Mucosa of stomach (tissue), 1 donor: ENCODE results near the gene TMEM132C.
"Not testable (repeated sequence)": the region's sequence is repeated elsewhere in the genome, so short reads cannot be mapped to it uniquely, and the experiment has no call there.

ENCODE experiments used
- H3K27me3 ChIP-seq: one replicate; pipeline ENCODE4 v1.7.0; 2013; ENCODE audit warnings: mild to moderate bottlenecking, low read length; ENCODE audit not compliant: control insufficient read depth, insufficient read depth
- H3K36me3 ChIP-seq: one replicate; pipeline ENCODE4 v1.7.0; 2013; ENCODE audit warnings: low read length; ENCODE audit not compliant: control insufficient read depth, insufficient read depth
- H3K4me1 ChIP-seq: one replicate; pipeline ENCODE4 v1.7.0; 2013; ENCODE audit warnings: mild to moderate bottlenecking, low read length; ENCODE audit not compliant: control insufficient read depth, insufficient read depth
- H3K4me3 ChIP-seq: one replicate; pipeline ENCODE4 v1.7.0; 2013; ENCODE audit warnings: low read length
- H3K9ac ChIP-seq: one replicate; pipeline ENCODE4 v1.7.0; 2013; ENCODE audit warnings: mild to moderate bottlenecking, low read length, moderate library complexity
- H3K9me3 ChIP-seq: one replicate; pipeline ENCODE4 v1.7.0; 2013; ENCODE audit warnings: mild to moderate bottlenecking, low read length, moderate library complexity; ENCODE audit not compliant: control insufficient read depth
- donor health status: Pancreatic carcinoma.

Gene TMEM132C

GRCh38 chr12:128267131-128267622 is at the start of gene TMEM132C:
TSS of gene TMEM132C (plus strand) at chr12:128267170. CDS start at chr12:128267403, 233 bp downstream.
- Histone ChIP-seq H3K27me3 (peaks cover 52% of the 10 kb centered on the region), H3K9ac (no peak within 1 kb of the TSS), H3K4me3 (no peak within 1 kb of the TSS), H3K36me3 (no peaks in the 10 kb centered on the region), H3K9me3 (no peaks in the 10 kb centered on the region), H3K4me1 (peaks cover 5% of the 10 kb centered on the region)

- Histone ChIP-seq H3K4me1 (no peaks in the 10 kb centered on the region), H3K9ac (no peak overlapping the region), H3K36me3 (no peaks in the 10 kb centered on the region), H3K4me3 (no peak overlapping the region), H3K9me3 (no peaks in the 10 kb centered on the region), H3K27me3 (no peaks in the 10 kb centered on the region)
These were observed 42.7 kb upstream of the TMEM132C start for GRCh38 chr12:128224226-128224625.

GRCh38 chr12:128228581-128228980 is 38.4 kb upstream of the TMEM132C start:
- H3K36me3 ChIP-seq, result no peaks in the 10 kb centered on the region
- no peaks in the 10 kb centered on the region for H3K27me3 ChIP-seq
- H3K9me3 ChIP-seq, result no peaks in the 10 kb centered on the region
- no peaks in the 10 kb centered on the region for H3K4me1 ChIP-seq
- H3K9ac ChIP-seq, result no peak overlapping the region
- no peak overlapping the region for H3K4me3 ChIP-seq

- Histone ChIP-seq H3K9me3 (no peaks in the 10 kb centered on the region), H3K4me3 (no peak overlapping the region), H3K9ac (no peak overlapping the region), H3K27me3 (no peaks in the 10 kb centered on the region), H3K4me1 (no peaks in the 10 kb centered on the region), H3K36me3 (no peaks in the 10 kb centered on the region)
These were observed 31.1 kb upstream of the TMEM132C start for GRCh38 chr12:128235635-128236417.

- Histone ChIP-seq H3K36me3 (no peaks in the 10 kb centered on the region), H3K9ac (no peak overlapping the region), H3K4me3 (no peak overlapping the region), H3K9me3 (no peaks in the 10 kb centered on the region), H3K4me1 (no peaks in the 10 kb centered on the region), H3K27me3 (no peaks in the 10 kb centered on the region)
These were observed 30.4 kb upstream of the TMEM132C start for GRCh38 chr12:128236525-128236924.

- H3K9me3 ChIP-seq, result no peaks in the 10 kb centered on the region
- H3K36me3 ChIP-seq, result no peaks in the 10 kb centered on the region
- H3K27me3 ChIP-seq, result no peaks in the 10 kb centered on the region
- H3K9ac ChIP-seq, result no peak overlapping the region
- no peak overlapping the region for H3K4me3 ChIP-seq
- no peaks in the 10 kb centered on the region for H3K4me1 ChIP-seq
These were observed 26.2 kb upstream of the TMEM132C start for GRCh38 chr12:128240745-128241144.

- no peaks in the 10 kb centered on the region for H3K9me3 ChIP-seq
- no peaks in the 10 kb centered on the region for H3K27me3 ChIP-seq
- H3K4me3 ChIP-seq, result no peak overlapping the region
- no peaks in the 10 kb centered on the region for H3K36me3 ChIP-seq
- H3K4me1 ChIP-seq, result no peaks in the 10 kb centered on the region
- H3K9ac ChIP-seq, result no peak overlapping the region
These were observed 21.8 kb upstream of the TMEM132C start for GRCh38 chr12:128245121-128245520.

GRCh38 chr12:128245905-128246304 is 21.1 kb upstream of the TMEM132C start:
- Histone ChIP-seq H3K4me1 (no peaks in the 10 kb centered on the region), H3K36me3 (no peaks in the 10 kb centered on the region), H3K9ac (no peak overlapping the region), H3K4me3 (no peak overlapping the region), H3K9me3 (no peaks in the 10 kb centered on the region), H3K27me3 (no peaks in the 10 kb centered on the region)

- Histone ChIP-seq H3K9me3 (no peaks in the 10 kb centered on the region), H3K36me3 (no peaks in the 10 kb centered on the region), H3K27me3 (no peaks in the 10 kb centered on the region), H3K4me3 (no peak overlapping the region), H3K4me1 (no peaks in the 10 kb centered on the region), H3K9ac (no peak overlapping the region)
These were observed 16.9 kb upstream of the TMEM132C start for GRCh38 chr12:128250096-128250495.

GRCh38 chr12:128253829-128254228 is 13.1 kb upstream of the TMEM132C start:
- H3K4me3 ChIP-seq, H3K36me3 ChIP-seq, H3K9ac ChIP-seq, H3K9me3 ChIP-seq, H3K4me1 ChIP-seq, H3K27me3 ChIP-seq: not testable (repeated sequence)

- H3K4me1 ChIP-seq, result no peaks in the 10 kb centered on the region
- H3K4me3 ChIP-seq, result no peak overlapping the region
- no peaks in the 10 kb centered on the region for H3K9me3 ChIP-seq
- H3K27me3 ChIP-seq, result peaks cover 6% of the 10 kb centered on the region
- no peak overlapping the region for H3K9ac ChIP-seq
- H3K36me3 ChIP-seq, result no peaks in the 10 kb centered on the region
These were observed 8.0 kb upstream of the TMEM132C start for GRCh38 chr12:128258866-128259555.

- Histone ChIP-seq H3K9me3 (no peaks in the 10 kb centered on the region), H3K4me3 (no peak overlapping the region), H3K9ac (no peak overlapping the region)
These were observed 7.4 kb upstream of the TMEM132C start for GRCh38 chr12:128259556-128260070.

More at GRCh38 chr12:128259556-128260070, 7.4 kb upstream of the TMEM132C start:
- H3K27me3 ChIP-seq, result peaks cover 6% of the 10 kb centered on the region
- no peaks in the 10 kb centered on the region for H3K36me3 ChIP-seq
- H3K4me1 ChIP-seq, result no peaks in the 10 kb centered on the region
